ENCODE results near the gene AVPI1. TPM values are rescaled to one million over a fixed set of nuclear protein-coding genes. Genes with fewer than 3 reads are reported as not detected.

Gene AVPI1
- total RNA-seq, 1 donor from 2014 or later, result 125 TPM

- H3K27ac ChIP-seq, result peak overlapping the region; percentile 11
- no peak for TF ChIP-seq POLR2A (IDR thresholded peaks at IDR 0.05)
- TF ChIP-seq POLR2AphosphoS5 (IDR thresholded peaks at IDR 0.05; ENCODE audit: insufficient read depth in 1 of 2, low read depth in 1 of 2), result no peak
- no peak for TF ChIP-seq CTCF (IDR thresholded peaks at IDR 0.05)
Measured at GRCh38 chr10:97721871-97722780, 35.1 kb upstream of the AVPI1 start.

GRCh38 chr10:97719602-97720001, 32.6 kb upstream of the AVPI1 start:
- Histone ChIP-seq H3K27ac (peak overlapping the region; percentile 97), H3K4me3 (no peak overlapping the region), H3K4me1 (peaks cover 64% of the 10 kb centered on the region), H3K9me3 (no peaks in the 10 kb centered on the region), H3K36me3 (peaks cover 0 to 10% of the 10 kb centered on the region in 2 donors), H3K27me3 (no peaks in the 10 kb centered on the region)
- no peak for DNase-seq (ENCODE audit: extremely low spot score in 2 of 2)
- TF ChIP-seq POLR2A (IDR thresholded peaks at IDR 0.05) (no peak), POLR2AphosphoS5 (IDR thresholded peaks at IDR 0.05; ENCODE audit: insufficient read depth in 1 of 2, low read depth in 1 of 2) (no peak), CTCF (IDR thresholded peaks at IDR 0.05) (no peak)
- intact Hi-C loops (cut with DNase I), result no loop called here

More at GRCh38 chr10:97721871-97722780, 35.1 kb upstream of the AVPI1 start:
- intact Hi-C loops (cut with DNase I), result no loop called here
- Histone ChIP-seq H3K9me3 (no peaks in the 10 kb centered on the region), H3K36me3 (peaks cover 0 to 10% of the 10 kb centered on the region in 2 donors), H3K27me3 (no peaks in the 10 kb centered on the region), H3K4me1 (peaks cover 48% of the 10 kb centered on the region), H3K4me3 (no peak overlapping the region)
- DNase-seq (ENCODE audit: extremely low spot score in 2 of 2), result no peak

GRCh38 chr10:97718659-97719142, 31.7 kb upstream of the AVPI1 start:
- peak in 1 of 2 donors; percentile 98 for DNase-seq (ENCODE audit: extremely low spot score in 2 of 2)
- Histone ChIP-seq H3K27me3 (no peaks in the 10 kb centered on the region), H3K4me1 (peaks cover 64% of the 10 kb centered on the region), H3K36me3 (peaks cover 0 to 10% of the 10 kb centered on the region in 2 donors), H3K27ac (peak overlapping the region; percentile 97), H3K9me3 (no peaks in the 10 kb centered on the region), H3K4me3 (no peak overlapping the region)
- intact Hi-C loops (cut with DNase I), result no loop called here
- TF ChIP-seq POLR2A (IDR thresholded peaks at IDR 0.05) (peak in 1 of 2 donors; percentile 8), CTCF (IDR thresholded peaks at IDR 0.05) (no peak), POLR2AphosphoS5 (IDR thresholded peaks at IDR 0.05; ENCODE audit: insufficient read depth in 1 of 2, low read depth in 1 of 2) (peak; percentile 76 to 89)

- H3K27ac ChIP-seq, result peak overlapping the region; percentile 97
- H3K9me3 ChIP-seq, result no peaks in the 10 kb centered on the region
- TF ChIP-seq POLR2AphosphoS5 (IDR thresholded peaks at IDR 0.05; ENCODE audit: insufficient read depth in 1 of 2, low read depth in 1 of 2) (no peak), CTCF (IDR thresholded peaks at IDR 0.05) (no peak), POLR2A (IDR thresholded peaks at IDR 0.05) (no peak)
- no peaks in the 10 kb centered on the region for H3K27me3 ChIP-seq
- peaks cover 67% of the 10 kb centered on the region for H3K4me1 ChIP-seq
- intact Hi-C loops (cut with DNase I), result no loop called here
- no peak for DNase-seq (ENCODE audit: extremely low spot score in 2 of 2)
- H3K36me3 ChIP-seq, result peaks cover 0 to 10% of the 10 kb centered on the region in 2 donors
- no peak overlapping the region for H3K4me3 ChIP-seq
Measured at GRCh38 chr10:97718178-97718577, 31.1 kb upstream of the AVPI1 start.

GRCh38 chr10:97717627-97718026, 30.6 kb upstream of the AVPI1 start:
- no peak for TF ChIP-seq POLR2A (IDR thresholded peaks at IDR 0.05)
- no peak for TF ChIP-seq POLR2AphosphoS5 (IDR thresholded peaks at IDR 0.05; ENCODE audit: insufficient read depth in 1 of 2, low read depth in 1 of 2)
- TF ChIP-seq CTCF (IDR thresholded peaks at IDR 0.05), result no peak
- peak overlapping the region; percentile 97 for H3K27ac ChIP-seq
- intact Hi-C loops (cut with DNase I), result no loop called here
- H3K9me3 ChIP-seq, result no peaks in the 10 kb centered on the region
- no peak for DNase-seq (ENCODE audit: extremely low spot score in 2 of 2)
- H3K27me3 ChIP-seq, result no peaks in the 10 kb centered on the region
- H3K4me1 ChIP-seq, result peaks cover 72% of the 10 kb centered on the region
- no peak overlapping the region for H3K4me3 ChIP-seq
- peaks cover 0 to 10% of the 10 kb centered on the region in 2 donors for H3K36me3 ChIP-seq
